ENCODE measurements around the gene CCDC152. TPM values are rescaled to one million over a fixed set of nuclear protein-coding genes. Genes with fewer than 3 reads are reported as not detected.

The CCDC152 gene
- total RNA-seq, 1 experiment from 2014 or later, result 0.13 TPM

DNA sequence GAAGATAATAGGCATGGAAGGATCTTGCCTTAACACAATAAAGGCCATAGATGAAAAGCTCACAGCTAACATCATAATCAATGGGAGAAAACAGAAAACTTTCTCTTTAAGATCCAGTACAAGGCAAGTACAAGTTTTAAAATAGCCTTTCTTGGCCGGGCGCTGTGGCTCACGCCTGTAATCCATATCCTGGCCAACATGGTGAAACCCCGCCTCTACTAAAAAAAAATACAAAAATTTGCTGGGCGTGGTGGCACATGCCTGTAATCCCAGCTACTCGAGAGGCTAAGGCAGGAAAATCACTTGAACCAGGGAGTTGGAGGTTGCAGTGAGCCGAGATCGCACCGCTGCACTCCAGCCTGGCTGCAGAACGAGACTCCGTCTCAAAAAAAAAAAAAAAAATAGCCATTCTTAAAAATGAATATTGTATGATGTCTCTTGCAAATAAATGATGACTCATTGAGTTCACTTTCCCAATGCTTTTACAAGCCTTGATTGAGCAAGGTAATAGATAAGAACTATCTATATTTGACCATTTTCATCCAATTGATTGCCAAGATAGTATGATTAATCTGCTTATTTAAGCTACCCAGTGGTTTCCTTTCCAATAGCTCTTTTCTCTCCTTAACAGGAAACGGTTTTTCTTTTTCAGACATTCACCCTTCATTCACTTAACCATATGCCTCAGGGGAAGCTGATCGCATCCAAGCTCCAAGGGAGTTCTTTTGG is 15.8 kb downstream of the CCDC152 start:
- Mint-ChIP-seq H3K27ac (no peak overlapping the region; a peak in 1 of 7 replicates), H3K27me3 (ENCODE audit: low read depth) (no peaks in the 10 kb centered on the region), H3K4me3 (no peak overlapping the region), H3K36me3 (ENCODE audit: insufficient read depth in 1 of 3, low read depth in 3 of 3) (no peaks in the 10 kb centered on the region), H3K9me3 (no peaks in the 10 kb centered on the region; a peak in 1 of 5 replicates), H3K4me1 (0 out of 4 replicates have a peak, but pooled peaks cover 0 to 3% of the 10 kb centered on the region in 2 experiments)
- no peak overlapping the region for H3K18ac ChIP-seq (ENCODE audit: insufficient read length, low read depth, low read length)
- H3K9me3 ChIP-seq (ENCODE audit: control insufficient read depth, low read depth, low read length), result no peaks in the 10 kb centered on the region
- no peak overlapping the region for H2BK20ac ChIP-seq (ENCODE audit: low read depth, low read length, poor library complexity, severe bottlenecking)
- no peak overlapping the region for H3K23ac ChIP-seq (ENCODE audit: insufficient read length, low read depth, low read length)
- WGBS (ENCODE audit: extremely low coverage, insufficient read length, low lambda C conversion rate), result no CpG with 5 or more reads among the region's 13 CpGs
- H3K4me1 ChIP-seq (ENCODE audit: insufficient read depth, low read length), result no peaks in the 10 kb centered on the region
- H2BK15ac ChIP-seq (ENCODE audit: low read depth, low read length), result no peak overlapping the region
- no peak overlapping the region for H2BK120ac ChIP-seq (ENCODE audit: low read depth, low read length, poor library complexity, severe bottlenecking)
- H3K9ac ChIP-seq (ENCODE audit: extremely low read depth, insufficient read length, low read length), result no peak overlapping the region
- H3K4me2 ChIP-seq (ENCODE audit: insufficient read depth, insufficient read length, low read length), result no peak overlapping the region
- H3K27me3 ChIP-seq (ENCODE audit: insufficient read depth, low read length), result no peaks in the 10 kb centered on the region
- H3K14ac ChIP-seq (ENCODE audit: insufficient read depth, low read length), result no peak overlapping the region
- H4K5ac ChIP-seq (ENCODE audit: insufficient read length, low read depth, low read length), result no peak overlapping the region
- H3K79me1 ChIP-seq (ENCODE audit: insufficient read depth, low read depth, low read length, poor library complexity, severe bottlenecking), result no peaks in the 10 kb centered on the region
- no peak overlapping the region for H4K91ac ChIP-seq (ENCODE audit: insufficient read length, low read depth, low read length)
- no peaks in the 10 kb centered on the region for H4K20me1 ChIP-seq (ENCODE audit: control insufficient read depth, insufficient read depth, insufficient read length)
- no peaks in the 10 kb centered on the region for H3K23me2 ChIP-seq (ENCODE audit: insufficient read length, low read depth, low read length, poor library complexity, severe bottlenecking)
- no peak overlapping the region for H3T11ph ChIP-seq (ENCODE audit: low read length)
- H2BK12ac ChIP-seq (ENCODE audit: insufficient read length, low read depth, low read length), result no peak overlapping the region
- DNase-seq, result no peak
- no peak overlapping the region for H2AFZ ChIP-seq (ENCODE audit: low read length)
- no peak overlapping the region for H3K56ac ChIP-seq (ENCODE audit: insufficient read length, low read depth, low read length)
- no peak overlapping the region for H3K27ac ChIP-seq (ENCODE audit: insufficient read length, low read depth, low read length)
- TF ChIP-seq CTCF (conservative IDR thresholded peaks at IDR 0.05), result no peak
- H2BK5ac ChIP-seq (ENCODE audit: insufficient read length, low read length), result no peak overlapping the region
- no peak overlapping the region for H3K4ac ChIP-seq (ENCODE audit: low read depth, low read length)
- H3K79me2 ChIP-seq (ENCODE audit: insufficient read depth, low read length), result no peaks in the 10 kb centered on the region
- H2AK5ac ChIP-seq (ENCODE audit: insufficient read length, low read length), result no peak overlapping the region
- no peak overlapping the region for H4K8ac ChIP-seq (replicated peaks; ENCODE audit: insufficient read length, low read depth, low read length)
